Kasumi-1 (cell line): ENCODE results near the gene PLCXD1.
"Not testable (repeated sequence)": the region's sequence is repeated elsewhere in the genome, so short reads cannot be mapped to it uniquely, and the experiment has no call there.

Experiments used
- DNase-seq, 2 experiments: peaks; one replicate each; lab custom pipeline; 2025; lab: John Stamatoyannopoulos, UW

Gene PLCXD1

DNA sequence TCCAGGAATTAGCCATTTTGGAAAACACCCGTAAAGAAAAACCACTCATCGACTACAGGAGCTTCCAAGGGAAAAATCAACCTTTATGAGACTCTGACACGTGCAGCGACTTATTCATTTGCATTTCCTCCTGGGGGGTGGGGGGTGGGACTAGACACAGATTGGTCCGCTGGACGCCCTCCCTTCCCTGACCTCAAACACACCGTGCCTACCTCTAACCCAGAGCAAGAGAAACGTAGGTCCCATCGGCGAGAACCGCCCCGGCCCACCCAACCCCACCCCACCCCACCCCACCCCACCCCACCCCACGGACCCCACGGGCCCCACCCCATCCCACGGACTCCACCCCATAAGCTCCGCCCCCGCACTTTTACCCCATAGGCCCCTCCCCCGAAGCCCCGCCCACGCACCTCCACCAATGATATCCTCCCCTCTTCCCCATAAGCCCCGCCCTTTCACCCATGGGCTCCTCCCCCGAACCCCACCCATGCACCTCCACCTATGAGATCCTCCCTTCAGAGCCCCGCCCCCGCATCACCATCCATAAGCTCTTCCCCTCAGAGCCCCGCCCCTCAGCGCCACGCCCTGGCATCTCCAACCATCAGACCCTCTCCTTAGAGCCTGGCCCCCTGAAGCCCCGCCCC lies 36.4 kb downstream of the PLCXD1 start:
- DNase-seq, result no peak

DNA sequence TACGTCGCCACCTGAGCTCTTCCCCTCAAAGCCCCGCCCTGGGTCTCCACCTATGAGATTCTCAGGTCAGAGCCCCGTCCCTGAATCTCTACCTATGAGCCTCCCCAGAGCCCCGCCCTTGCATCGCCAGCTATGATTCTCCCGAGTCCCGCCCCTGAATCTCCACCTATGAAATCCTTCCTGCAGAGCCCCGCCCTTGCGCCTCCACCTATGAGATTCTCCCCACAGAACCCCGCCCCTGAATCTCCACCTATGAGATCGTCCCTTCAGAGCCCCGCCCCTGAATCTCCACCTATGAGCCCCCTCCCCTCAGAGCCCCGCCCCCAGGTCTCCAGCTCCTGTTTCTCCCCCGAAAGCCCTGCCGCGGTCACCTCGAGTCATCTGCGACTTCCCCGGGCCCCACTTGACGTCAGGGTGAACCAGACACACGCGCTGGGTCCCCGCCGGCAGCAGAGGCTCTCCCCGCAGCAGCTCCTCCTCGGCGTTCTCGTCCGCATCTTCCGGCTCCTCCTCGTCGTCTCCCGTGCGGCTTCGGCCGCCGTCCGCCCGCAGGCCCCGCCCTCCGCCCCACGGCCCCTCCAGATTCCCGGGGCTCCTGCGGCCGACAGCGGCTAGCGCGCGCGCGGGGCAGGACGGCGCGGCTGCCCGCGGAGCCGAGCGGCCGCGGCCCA lies 37.0 kb downstream of the PLCXD1 start:
- DNase-seq, result no peak

DNA sequence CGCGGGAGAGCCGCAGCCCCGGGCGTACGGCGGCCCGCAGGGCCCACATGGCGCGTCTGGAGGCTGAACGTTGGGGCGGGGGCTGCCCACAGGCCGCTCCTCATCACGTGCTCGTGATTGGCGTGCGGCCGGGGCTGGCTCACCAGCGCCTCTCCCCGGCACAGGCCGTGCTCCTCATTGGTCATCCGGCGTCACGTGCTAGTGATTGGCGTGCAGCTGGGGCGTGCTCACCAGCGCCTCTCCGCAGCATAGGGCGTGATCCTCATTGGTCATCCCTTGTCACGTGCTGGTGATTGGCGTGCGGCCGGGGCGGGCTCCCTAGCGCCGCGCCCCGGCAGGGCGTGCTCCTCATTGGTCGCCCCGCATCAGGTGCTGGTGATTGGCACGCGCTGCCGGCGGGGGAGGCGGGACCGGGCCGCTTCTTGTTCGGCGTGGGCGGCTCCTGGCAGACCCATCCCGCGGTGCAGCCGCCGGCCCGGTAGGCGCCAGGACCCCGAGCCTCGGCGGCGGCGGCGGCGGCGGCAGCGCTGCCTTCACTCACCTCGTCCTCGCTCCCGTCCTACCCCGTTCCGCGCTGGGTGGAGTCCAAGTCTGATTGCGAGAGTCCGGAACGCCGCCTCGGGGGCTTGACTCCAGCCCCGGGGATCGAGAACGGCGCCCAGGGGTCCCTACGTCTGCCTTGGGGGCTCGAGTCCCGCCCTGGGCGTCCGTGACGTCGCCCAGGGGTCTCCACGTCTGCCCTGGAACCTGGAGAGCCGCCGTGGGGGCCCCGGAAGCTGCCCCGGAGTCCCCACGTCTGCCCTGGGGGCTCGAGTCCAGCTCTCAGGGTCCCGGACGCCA lies 37.8 kb downstream of the PLCXD1 start, which contains the start of gene GTPBP6:
TSS of gene GTPBP6 (minus strand) at position 58 of the 840 bp plus-strand sequence. CDS start at position 49, 9 bp downstream.
- DNase-seq, result no peak

DNA sequence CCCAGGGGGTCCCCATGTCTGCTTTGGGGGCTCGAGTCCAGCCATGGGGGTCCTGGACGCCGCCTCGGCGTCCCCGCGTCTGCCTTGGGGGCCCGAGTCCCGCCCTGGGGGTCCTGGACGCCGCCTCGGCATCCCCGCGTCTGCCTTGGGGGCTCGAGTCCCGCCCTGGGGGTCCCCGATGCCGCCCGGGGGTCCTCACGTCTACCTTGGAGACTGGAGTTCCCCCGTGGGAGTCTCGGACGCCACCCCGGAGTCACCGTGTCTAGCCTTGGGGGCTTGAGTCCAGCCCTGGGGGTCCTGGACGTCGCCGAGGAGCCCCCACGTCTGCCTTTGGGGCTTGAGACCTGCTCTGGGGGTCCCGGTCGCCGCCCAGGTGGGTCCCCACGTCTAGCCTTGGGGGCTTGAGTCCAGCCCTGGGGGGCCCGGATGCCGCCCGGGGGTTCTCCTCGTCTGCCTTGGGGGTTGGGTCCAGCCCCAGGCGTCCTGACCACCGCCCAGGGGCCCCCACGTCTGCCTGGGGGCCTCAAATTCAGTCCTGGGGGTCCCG lies 38.5 kb downstream of the PLCXD1 start:
- no peak for DNase-seq

DNA sequence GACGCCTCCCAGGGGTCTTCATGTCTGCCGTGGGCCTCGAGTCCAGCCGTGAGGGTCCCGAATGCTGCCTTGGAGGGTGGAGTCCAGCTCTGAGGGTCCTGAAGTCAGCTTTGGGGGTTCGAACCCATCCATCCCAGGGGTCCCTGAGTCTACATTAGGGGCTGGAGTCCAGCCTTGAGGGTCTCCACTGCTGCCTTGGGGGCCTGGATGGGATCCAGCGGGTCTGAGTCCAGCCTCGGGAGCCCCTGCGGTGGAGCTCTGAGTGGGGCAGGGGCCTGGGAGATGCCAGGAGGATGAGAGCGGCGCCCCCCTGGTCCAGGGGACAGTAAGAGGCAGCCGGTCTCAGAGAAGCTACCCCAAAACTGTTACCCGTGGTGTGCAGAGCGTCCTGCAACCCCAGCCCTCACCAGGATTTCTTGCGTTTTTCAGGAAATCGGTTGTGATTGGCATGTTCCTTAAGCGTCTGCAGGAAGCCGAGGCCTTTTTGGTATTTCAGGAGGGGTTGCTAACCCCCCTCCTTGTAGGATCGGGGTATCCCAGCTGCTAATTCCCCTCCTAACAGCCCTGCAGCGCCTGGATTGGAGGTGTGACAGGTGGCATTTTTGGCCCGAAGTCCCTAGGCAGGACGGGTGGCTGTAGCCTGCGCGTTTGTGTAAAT lies 39.1 kb downstream of the PLCXD1 start:
- no peak for DNase-seq

DNA sequence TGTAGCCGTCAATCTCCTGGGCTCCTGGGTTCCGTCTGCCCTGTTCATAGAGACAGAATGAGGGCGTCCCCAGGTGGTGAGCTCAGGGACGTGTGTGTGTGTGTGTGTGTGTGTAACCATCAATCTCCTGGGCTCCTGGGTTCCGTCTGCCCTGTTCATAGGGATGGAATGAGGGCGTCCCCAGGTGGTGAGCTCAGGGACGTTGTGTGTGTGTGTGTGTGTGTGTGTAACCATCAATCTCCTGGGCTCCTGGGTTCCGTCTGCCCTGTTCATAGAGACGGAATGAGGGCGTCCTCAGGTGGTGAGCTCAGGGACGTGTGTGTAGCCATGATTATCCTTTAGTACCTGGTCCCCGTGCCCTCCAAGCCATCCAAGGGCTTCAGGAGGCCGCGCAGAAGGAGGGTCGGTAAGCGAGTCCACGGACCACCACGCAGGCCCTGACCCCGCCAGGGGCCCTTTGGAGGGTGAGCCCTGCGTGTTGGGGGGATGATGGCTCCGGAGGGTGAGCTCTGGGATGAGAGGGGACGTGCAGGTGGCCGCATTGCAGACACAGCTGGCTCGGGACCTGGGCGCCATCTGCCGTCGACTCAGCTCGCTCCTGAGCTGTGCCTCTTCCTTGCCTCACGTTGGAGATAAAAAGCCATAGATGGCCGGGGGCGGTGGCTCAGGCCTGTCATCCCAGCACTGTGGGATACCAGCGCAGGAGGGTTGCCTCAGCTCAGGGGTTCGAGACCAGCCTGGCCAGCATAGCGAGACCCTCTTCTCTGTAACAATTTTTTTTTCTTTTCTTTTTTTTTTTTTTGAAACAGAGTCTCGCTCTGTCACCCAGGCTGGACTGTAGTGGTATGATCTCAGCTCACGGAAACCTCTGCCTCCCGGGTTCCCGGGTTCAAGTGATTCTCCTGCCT lies 42.8 kb downstream of the PLCXD1 start:
- no peak for DNase-seq

DNA sequence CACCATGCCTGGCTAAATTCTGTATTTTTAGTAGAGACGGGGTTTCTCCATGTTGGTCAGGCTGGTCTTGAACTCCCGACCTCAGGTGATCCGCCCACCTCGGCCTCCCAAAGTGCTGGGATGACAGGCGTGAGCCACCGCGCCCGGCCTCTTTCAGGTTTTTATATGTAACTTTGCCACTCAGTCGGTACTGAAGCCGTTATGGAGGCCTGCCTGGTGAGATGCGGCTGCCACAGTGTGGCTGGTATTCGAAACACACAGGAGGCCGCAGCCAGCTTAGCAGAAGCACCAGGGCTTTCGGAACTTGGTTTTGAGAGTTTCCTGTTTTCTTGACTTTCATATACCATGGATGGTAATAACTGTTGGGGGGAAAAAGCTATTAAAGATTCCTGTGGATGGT lies 43.5 kb downstream of the PLCXD1 start:
- not testable (repeated sequence) for DNase-seq

DNA sequence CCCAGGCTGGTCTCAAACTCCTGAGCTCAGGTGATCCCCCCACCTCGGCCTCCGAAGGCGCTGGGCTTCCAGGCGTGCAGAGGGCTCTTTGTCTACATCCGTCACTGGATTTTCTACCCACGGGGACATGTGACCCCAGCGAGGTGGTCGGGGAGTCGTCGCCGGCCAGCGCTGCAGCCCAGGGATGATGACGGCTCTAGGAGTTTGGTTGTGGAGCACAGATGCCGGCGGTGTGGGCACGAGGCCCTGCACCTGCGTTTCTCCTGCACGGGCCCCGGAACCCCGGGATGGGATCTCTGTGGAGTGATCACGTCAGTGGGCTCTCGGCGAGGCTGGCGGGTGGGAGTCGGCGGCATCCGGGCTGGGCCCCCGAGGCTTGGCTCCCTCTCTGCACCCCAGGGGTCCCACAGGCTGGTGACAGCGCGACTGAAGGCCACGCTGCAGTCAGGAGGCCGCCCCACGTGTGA lies 46.5 kb downstream of the PLCXD1 start:
- no peak for DNase-seq

DNA sequence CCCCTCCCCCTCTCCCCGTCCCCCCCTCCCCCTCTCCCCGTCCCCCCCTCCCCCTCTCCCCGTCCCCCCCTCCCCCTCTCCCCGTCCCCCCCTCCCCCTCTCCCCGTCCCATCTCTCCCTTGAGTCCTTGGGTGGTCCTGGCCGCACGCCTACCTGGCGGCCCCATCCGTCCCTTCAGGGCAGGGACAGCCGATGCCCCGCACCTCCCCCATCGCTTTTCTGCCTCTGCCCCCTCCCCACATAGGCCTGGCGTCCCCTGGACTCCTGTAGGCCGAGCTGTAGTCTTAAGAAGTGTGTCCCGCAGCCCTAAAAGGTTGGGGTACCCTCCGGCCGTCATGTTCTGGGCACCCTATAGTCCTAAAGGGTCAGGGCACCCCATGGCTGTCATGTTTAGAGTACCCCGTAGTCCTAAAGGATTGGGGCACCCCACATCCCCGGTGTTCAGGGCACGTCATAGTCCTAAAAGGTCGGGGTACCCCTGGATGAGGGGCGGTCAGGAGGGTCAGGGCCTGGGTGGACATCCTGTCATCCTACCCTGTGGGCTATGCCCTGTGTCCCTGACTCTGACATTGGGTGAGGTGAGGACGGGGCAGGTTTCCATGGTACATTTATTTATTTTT lies 48.2 kb downstream of the PLCXD1 start:
- no peak for DNase-seq

DNA sequence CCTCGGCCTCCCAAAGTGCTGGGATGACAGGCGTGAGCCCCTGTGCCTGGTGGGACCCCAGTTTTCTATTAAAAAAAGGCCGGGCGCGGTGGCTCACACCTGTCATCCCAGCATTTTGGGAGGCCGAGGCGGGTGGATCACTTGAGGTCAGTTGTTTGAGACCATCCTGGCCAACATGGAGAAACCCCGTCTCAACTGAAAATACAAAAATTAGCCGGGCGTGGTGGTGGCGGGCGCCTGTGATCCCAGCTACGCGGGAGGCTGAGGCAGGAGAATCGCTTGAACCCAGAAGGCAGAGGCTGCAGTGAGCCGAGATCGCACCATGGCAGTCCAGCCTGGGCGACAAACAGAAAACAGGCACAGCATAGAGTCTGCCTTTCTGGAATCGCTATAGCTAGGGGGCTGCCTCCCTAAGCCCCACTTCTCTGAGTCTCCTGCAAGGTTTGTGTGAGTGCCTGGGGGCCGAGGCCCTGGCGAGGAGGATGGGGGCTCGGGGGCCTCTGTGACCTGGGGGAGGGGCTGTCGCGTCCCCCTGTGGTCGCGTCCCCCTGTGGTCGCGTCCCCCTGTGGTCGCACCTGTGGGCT lies 49.1 kb downstream of the PLCXD1 start:
- not testable (repeated sequence) for DNase-seq

DNA sequence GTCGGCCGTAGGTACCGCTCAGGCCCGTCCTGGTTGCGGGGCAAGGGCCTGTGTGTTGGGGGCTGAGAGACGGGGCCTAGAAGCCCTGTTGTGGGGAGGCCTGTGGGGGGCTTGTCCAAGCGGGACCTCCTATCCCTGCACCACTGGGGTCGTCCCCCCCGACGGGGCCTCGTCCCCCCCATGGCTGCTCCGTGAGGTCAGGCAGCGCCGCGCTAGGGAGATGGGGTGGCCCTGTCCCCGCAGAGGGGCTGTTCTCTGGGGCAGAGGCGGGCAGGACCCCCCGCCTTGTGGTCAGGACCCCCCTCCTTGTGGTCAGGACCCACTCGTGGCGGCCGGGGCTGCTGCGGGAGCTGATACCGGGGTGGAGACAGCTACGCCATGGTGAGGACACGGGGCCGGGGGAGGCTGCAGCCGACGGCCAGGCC lies 49.6 kb downstream of the PLCXD1 start:
- no peak for DNase-seq

DNA sequence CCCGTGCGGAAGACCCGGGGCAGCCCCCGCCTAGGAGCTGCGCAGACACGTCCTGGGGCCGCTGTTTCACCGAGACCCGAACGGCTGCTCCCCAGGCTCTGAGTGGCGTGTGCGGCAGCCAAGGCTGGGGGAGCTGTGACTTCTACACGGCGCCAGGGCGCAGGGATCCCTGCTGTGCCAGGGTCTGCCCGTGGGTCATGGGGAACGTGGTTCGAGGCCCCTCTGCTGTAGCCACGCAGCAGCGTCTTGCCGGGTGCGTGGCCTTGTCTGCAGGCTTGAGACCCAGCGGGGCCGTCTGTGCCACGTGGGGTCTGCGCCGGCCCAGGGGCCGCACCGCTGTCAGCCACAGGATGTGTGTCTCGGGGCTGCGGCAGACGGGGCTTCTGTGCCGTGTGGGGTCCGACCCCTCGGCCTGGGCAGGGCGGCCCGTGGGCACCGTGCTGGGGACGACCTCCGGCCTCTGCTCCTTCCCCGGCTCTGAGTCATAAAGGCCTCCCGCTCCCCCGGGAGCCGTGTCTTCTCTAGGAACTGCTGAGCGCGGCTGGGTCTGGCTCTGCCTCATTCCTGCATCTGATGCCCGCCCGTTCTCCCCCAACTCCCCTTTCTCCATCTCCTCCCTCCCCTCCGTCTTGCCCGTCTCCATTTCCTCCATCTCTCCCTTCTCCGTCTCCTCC lies 50.1 kb downstream of the PLCXD1 start:
- DNase-seq, result peak in 1 of 2 experiments; percentile 4

DNA sequence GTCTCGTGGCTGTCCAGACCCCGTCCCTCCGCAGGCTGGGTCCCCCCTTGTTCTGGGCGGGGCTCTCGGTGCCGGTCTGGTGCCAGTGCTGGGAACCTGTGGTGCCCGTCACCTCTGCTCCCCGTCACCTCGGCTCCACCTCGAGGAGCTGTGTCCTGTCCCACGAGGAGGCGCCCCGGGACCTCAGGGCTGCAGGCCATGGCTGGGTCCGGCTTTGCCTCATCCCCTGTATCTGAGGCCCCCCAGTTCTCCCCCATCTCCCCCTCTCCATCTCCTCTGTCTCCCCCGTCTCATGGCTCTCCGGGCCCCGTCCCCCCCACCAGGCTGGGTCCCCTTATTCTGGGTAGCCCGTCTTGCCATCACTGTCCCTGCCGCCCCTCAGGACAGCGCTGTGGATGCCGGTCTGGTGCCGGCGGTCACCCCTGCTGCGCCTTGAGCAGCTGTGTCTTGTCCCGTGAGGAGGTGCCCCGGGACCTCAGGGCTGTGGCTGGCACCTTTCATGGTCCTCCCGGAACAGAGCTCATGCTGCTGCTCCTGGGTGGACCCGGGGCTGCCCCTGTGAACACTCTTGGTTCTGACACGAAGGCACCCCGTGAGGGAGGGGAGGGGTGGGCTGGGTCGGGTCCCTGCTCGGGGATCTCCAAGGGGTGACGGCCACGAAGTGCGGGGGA lies 50.8 kb downstream of the PLCXD1 start:
- no peak for DNase-seq

DNA sequence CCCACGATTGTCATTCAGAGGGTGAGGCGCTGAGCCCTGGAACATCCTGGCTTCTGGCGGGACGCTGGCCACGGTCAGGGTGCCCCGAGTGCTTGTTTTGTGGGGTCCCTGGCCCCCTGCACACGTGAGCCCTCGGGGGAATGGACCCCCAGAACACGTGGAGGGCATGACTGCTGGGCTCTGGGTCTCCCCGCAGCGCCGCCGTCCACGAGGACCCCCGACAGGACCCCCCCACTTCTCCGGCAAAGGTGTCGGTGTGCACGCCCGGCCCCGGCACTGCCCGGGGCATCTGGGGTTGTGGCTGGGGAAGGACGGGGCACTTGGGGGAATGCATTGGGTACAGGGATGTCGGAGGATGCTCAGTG lies 51.3 kb downstream of the PLCXD1 start:
- no peak for DNase-seq

DNA sequence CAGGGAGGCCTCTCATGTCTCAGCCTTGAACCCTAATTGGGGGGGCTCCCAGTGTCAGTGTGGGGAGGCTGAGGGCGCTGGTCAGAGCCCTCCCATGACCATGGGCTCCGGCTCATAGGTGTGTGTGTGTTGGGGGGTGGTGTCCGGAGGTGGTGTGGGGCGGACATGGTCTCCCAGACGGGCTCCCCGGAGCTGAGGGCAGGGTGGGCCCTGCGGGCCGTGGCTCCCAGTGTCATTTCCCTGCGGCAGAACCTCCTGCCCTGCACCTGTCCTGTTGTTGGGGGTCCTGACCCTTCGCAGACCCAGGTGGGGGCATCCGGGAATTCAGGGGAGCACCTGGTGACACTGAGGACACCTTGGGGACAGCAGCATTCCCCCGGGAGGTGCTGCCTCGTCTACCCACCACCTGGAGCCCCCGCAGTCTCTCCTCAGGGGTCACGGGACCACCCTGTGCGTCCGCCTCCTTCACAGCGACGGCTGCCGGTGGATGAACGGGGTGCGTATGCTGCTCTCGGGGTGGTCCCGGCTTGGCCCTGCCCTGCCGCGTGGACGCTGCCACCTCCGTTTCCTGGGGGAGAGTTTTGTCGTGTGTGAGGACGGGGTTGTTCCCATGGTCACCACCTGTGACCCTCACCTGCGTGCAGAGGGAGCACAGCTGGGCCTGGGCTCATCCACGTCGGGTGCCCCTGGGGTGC lies 51.9 kb downstream of the PLCXD1 start:
- DNase-seq, result no peak

DNA sequence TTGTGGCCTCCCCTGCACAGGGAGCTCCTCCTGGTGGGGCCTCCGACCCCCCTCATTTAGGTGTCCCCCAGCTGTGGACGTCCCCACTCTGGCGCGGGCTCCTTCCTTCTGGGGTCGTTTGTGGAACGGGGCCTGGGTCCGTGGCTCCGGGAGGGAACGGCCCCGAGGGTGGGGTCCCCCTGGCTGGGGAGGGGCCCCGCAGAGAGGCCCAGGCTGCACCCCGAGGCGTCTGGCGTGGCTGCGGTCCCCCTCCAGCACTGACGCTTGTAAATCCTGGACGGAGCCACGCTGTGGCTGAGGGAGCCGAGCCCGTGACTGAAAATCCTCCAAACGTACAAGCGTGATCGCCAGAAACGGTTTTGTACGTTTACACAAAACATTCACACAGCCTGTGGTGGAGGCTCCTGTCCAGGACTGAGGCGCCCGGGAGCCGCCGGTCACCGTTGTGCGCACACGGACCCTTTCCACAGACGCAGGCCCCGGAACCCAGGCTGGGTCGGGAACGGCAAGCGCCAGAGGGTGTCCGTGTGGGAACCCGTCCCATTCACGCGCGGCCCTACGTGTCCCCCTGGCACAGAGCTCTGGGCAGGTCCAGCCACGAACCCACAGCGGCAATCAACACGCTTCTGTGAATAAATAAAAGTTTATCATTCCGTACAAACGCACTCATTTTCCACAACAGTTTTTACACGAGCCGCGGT lies 52.6 kb downstream of the PLCXD1 start:
- no peak for DNase-seq

DNA sequence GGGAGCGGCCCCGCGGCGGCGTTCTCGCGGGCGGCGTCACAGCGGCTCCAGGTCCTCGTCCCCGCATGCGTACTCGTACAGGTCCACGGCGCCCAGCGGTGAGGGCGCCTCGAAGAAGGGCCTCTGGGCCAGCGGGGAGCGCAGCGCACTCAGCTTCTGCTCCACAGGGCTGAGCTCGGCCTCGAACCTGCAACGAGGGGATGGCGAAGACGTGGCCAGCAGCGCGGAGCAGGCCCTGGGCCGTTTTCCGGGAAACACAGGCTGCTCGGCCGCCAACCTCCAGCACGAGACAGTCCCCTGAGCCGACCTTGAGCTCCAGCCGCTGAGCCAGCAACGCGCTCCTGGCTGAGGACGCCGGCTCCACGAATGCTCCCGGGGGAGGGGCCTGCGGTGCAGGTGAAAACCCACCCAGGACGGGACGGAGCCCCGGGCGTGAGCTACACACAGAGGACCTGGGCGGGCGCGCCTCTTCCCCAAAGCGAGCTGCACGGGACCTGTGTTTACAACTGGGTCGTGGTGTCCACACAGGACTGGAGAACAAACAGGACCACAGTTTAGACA lies 53.2 kb downstream of the PLCXD1 start:
- DNase-seq, result no peak
